HepG2 (cell line): Measurements from ENCODE around the gene TMEM131. TPM values are rescaled to one million over a fixed set of nuclear protein-coding genes. Genes with fewer than 3 reads are reported as not detected.

Experiments used
- EED ChIP-seq: sonication (generic); formaldehyde crosslinking; IDR thresholded peaks from 2 replicates; pipeline ENCODE4 v1.5.0; 2020; ENCODE audit warnings: mild to moderate bottlenecking, missing genetic modification reagents
- FOXA3 ChIP-seq: IDR thresholded peaks from 2 replicates; pipeline ENCODE4 v1.6.1; 2016; ENCODE audit warnings: missing genetic modification reagents, missing compliant biosample characterization
- HMG20B ChIP-seq: conservative IDR thresholded peaks from 2 replicates; pipeline ENCODE4 v1.6.1; 2016; ENCODE audit warnings: missing genetic modification reagents, missing compliant biosample characterization
- HNRNPL ChIP-seq: fragments of 200-400 bp; formaldehyde crosslinking; IDR thresholded peaks from 2 replicates; pipeline ENCODE4 v1.6.1; 2017; ENCODE audit warnings: mild to moderate bottlenecking, low read depth, low read length
- HOXA3 ChIP-seq: sonication (generic); formaldehyde crosslinking; IDR thresholded peaks from 2 replicates; pipeline ENCODE4 v1.5.0; 2020; ENCODE audit warnings: missing genetic modification reagents
- IRF2 ChIP-seq: IDR thresholded peaks from 2 replicates; pipeline ENCODE4 v1.6.1; 2018; ENCODE audit warnings: missing genetic modification reagents, missing compliant biosample characterization
- ISX ChIP-seq: sonication (generic); formaldehyde crosslinking; conservative IDR thresholded peaks from 2 replicates; pipeline ENCODE4 v1.5.0; 2020; ENCODE audit warnings: missing genetic modification reagents
- KLF11 ChIP-seq: IDR thresholded peaks from 2 replicates; pipeline ENCODE4 v1.6.1; 2016; ENCODE audit warnings: missing compliant biosample characterization
- NR2C2 ChIP-seq: sonication (generic); formaldehyde crosslinking; IDR thresholded peaks from 2 replicates; pipeline ENCODE4 v1.4.0; 2020; ENCODE audit warnings: missing genetic modification reagents, mild to moderate bottlenecking, moderate library complexity, borderline replicate concordance
- PITX1 ChIP-seq: sonication (generic); formaldehyde crosslinking; IDR thresholded peaks from 2 replicates; pipeline ENCODE4 v1.5.1; 2020; ENCODE audit warnings: mild to moderate bottlenecking, missing genetic modification reagents
- SALL1 ChIP-seq: sonication (generic); formaldehyde crosslinking; IDR thresholded peaks from 2 replicates; pipeline ENCODE4 v1.8.0; 2022; ENCODE audit warnings: mild to moderate bottlenecking, missing genetic modification reagents
- SNAPC2 ChIP-seq: sonication (generic); formaldehyde crosslinking; IDR thresholded peaks from 2 replicates; pipeline ENCODE4 v1.8.1; 2022; ENCODE audit warnings: mild to moderate bottlenecking, missing genetic modification reagents
- SP4 ChIP-seq: sonication (generic); formaldehyde crosslinking; IDR thresholded peaks from 2 replicates; pipeline ENCODE4 v1.8.1; 2023; ENCODE audit warnings: mild to moderate bottlenecking, missing genetic modification reagents
- SRF ChIP-seq: IDR thresholded peaks from 2 replicates; pipeline ENCODE4 v1.6.1; 2011; ENCODE audit warnings: mild to moderate bottlenecking, low read depth, low read length, moderate library complexity
- TEAD2 ChIP-seq: sonication (generic); formaldehyde crosslinking; IDR thresholded peaks from 2 replicates; pipeline ENCODE4 v1.9.0; 2021; ENCODE audit warnings: missing genetic modification reagents
- YEATS4 ChIP-seq: sonication (generic); formaldehyde crosslinking; IDR thresholded peaks from 2 replicates; pipeline ENCODE4 v1.4.0; 2020; ENCODE audit warnings: missing genetic modification reagents, borderline replicate concordance
- ZNF253 ChIP-seq: sonication (generic); formaldehyde crosslinking; IDR thresholded peaks from 2 replicates; pipeline ENCODE4 v1.8.0; 2022; ENCODE audit warnings: mild to moderate bottlenecking, missing genetic modification reagents, borderline replicate concordance
- ZNF350 ChIP-seq: sonication (generic); formaldehyde crosslinking; IDR thresholded peaks from 2 replicates; pipeline ENCODE4 v1.4.0; 2020; ENCODE audit warnings: mild to moderate bottlenecking, low read depth, missing genetic modification reagents, borderline replicate concordance
- ZNF674 ChIP-seq: sonication (generic); formaldehyde crosslinking; IDR thresholded peaks from 2 replicates; pipeline ENCODE4 v1.5.0; 2020; ENCODE audit warnings: low read depth, mild to moderate bottlenecking, missing genetic modification reagents
- polyA plus RNA-seq, 8 experiments: library from polyadenylated mRNA; depleted of rRNA in 3 of 8; stranded (reverse) in 7 of 8; unstranded in 1 of 8; fragments of >200 nt; fragmentation: Illumina TruSeq in 4 of 8; extraction: Trizol in 4 of 8; gene quantifications; 2 replicates each; pipeline versions ENCODE4 v1.2.1 to v1.2.3, GENCODE V29; 2011 to 2016; ENCODE audit warnings: low read depth in 4 of 8, missing spikeins in 1 of 8, mixed read lengths in 1 of 8; ENCODE audit not compliant: insufficient read depth in 1 of 8
- total RNA-seq, 5 experiments: library from RNA; depleted of rRNA; stranded (reverse); fragments of >200 nt; fragmentation: Illumina TruSeq; extraction: Trizol; gene quantifications; 2 replicates each; pipeline ENCODE4 v1.2.3, GENCODE V29; 2016; ENCODE audit warnings: low read depth in 1 of 5
- TF ChIP-seq, protein P1 (sequence below): sonication (generic); formaldehyde crosslinking; IDR thresholded peaks from 2 replicates; pipeline ENCODE4; 2020; ENCODE audit warnings: missing genetic modification reagents, mild to moderate bottlenecking, borderline replicate concordance
- TF ChIP-seq, protein P2 (sequence below): sonication (generic); formaldehyde crosslinking; IDR thresholded peaks from 2 replicates; pipeline ENCODE4 v1.5.0; 2020; ENCODE audit warnings: mild to moderate bottlenecking, missing genetic modification reagents

TMEM131 gene
- total and polyA plus RNA-seq, 2 of the 13 experiments (the other 11 are each of a cell fraction or from before 2014, with no cell fraction given) = 17.9 to 19.5 TPM

DNA sequence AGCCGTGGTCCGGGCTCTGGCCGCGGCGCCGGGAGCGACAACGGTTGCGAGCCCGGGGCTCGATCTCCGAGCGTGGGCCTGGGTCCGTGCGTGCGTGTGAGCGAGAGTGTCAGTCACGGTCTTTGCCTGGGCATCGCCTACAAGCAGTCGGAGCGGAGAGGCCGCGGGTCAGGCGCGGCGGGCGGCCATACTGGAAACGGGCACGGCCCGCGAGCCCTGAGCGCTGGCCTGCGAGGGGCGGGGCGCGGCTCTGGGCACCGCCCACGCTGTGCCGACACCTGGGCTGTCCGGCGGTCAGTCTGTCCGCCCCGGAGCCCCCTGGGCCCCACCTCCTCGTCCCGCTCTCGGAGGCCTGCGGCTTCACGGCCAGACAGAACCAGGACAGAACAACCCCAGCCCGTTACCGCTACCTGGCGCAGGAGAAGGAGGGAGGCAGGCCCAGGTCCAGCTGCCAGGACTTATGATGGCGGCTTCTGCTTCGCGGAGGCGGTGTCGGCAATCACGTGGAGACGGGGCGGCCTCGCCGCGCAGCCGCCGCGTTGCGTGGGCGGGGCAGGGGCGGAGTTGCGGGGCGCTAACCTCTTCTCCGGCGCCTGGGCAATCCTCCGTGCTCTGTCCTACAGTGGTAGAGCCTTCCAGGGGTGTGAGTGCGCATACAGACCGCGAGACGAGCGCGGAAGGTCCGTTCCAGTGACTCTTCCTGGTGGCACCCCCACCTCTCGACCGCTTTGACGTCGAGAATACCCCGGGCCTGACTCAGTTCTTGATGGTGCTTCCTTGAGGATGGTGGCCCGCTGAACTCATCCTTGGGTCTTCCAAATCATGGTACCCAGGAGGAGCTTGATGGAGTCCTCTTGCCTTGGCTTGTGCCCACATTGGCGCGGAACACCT lies at the start of gene TMEM131 (continued):
- TF ChIP-seq IRF2 (CRISPR knock-in tag) (peak; percentile 74; the same call in 1 of the 2 replicates), EED (CRISPR knock-in tag) (peak; percentile 28), SALL1 (CRISPR knock-in tag) (peak; percentile 86), SNAPC2 (CRISPR knock-in tag) (peak; percentile 94), ZNF674 (CRISPR knock-in tag) (peak; percentile 63; the same call in 1 of the 2 replicates), ZNF350 (CRISPR knock-in tag) (peak; percentile 81), HMG20B (CRISPR knock-in tag) (no peak), ZNF253 (CRISPR knock-in tag) (peak; percentile 15; the same call in 1 of the 2 replicates), HOXA3 (CRISPR knock-in tag) (peak; percentile 99), NR2C2 (CRISPR knock-in tag) (peak; percentile 94), TEAD2 (CRISPR knock-in tag) (0 out of 2 replicates have a peak, but pooled peaks have one; percentile 60), PITX1 (CRISPR knock-in tag) (peak; percentile 64; the same call in 1 of the 2 replicates), HNRNPL (no peak), ISX (CRISPR knock-in tag) (no peak), YEATS4 (peak; percentile 88), SP4 (CRISPR knock-in tag) (peak; percentile 100), FOXA3 (CRISPR knock-in tag) (peak; percentile 61), SRF (no peak), KLF11 (CRISPR knock-in tag) (peak; percentile 77; the same call in 1 of the 2 replicates)
- TF ChIP-seq, protein P1, sequence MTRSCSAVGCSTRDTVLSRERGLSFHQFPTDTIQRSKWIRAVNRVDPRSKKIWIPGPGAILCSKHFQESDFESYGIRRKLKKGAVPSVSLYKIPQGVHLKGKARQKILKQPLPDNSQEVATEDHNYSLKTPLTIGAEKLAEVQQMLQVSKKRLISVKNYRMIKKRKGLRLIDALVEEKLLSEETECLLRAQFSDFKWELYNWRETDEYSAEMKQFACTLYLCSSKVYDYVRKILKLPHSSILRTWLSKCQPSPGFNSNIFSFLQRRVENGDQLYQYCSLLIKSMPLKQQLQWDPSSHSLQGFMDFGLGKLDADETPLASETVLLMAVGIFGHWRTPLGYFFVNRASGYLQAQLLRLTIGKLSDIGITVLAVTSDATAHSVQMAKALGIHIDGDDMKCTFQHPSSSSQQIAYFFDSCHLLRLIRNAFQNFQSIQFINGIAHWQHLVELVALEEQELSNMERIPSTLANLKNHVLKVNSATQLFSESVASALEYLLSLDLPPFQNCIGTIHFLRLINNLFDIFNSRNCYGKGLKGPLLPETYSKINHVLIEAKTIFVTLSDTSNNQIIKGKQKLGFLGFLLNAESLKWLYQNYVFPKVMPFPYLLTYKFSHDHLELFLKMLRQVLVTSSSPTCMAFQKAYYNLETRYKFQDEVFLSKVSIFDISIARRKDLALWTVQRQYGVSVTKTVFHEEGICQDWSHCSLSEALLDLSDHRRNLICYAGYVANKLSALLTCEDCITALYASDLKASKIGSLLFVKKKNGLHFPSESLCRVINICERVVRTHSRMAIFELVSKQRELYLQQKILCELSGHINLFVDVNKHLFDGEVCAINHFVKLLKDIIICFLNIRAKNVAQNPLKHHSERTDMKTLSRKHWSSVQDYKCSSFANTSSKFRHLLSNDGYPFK (CRISPR knock-in tag) = peak; percentile 84; the same call in 1 of the 2 replicates
- TF ChIP-seq, protein P2, sequence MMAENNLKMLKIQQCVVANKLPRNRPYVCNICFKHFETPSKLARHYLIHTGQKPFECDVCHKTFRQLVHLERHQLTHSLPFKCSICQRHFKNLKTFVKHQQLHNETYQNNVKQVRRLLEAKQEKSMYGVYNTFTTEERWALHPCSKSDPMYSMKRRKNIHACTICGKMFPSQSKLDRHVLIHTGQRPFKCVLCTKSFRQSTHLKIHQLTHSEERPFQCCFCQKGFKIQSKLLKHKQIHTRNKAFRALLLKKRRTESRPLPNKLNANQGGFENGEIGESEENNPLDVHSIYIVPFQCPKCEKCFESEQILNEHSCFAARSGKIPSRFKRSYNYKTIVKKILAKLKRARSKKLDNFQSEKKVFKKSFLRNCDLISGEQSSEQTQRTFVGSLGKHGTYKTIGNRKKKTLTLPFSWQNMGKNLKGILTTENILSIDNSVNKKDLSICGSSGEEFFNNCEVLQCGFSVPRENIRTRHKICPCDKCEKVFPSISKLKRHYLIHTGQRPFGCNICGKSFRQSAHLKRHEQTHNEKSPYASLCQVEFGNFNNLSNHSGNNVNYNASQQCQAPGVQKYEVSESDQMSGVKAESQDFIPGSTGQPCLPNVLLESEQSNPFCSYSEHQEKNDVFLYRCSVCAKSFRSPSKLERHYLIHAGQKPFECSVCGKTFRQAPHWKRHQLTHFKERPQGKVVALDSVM (CRISPR knock-in tag) = no peak; the same call in 1 of the 2 replicates
